HepG2 (cell line): ENCODE data around the gene PCED1B.

Source experiments
- HDAC2 ChIP-seq: sonication (generic); formaldehyde crosslinking; IDR thresholded peaks from 2 replicates; pipeline ENCODE4 v1.4.0; 2020; ENCODE audit warnings: missing genetic modification reagents
- ZBTB10 ChIP-seq: sonication (generic); formaldehyde crosslinking; IDR thresholded peaks from 2 replicates; pipeline ENCODE4 v1.4.0; 2020; ENCODE audit warnings: missing genetic modification reagents, borderline replicate concordance

GRCh38 chr12:47122602-47123001 is 43.2 kb downstream of the PCED1B start:
- no peak for TF ChIP-seq HDAC2
- no peak for TF ChIP-seq ZBTB10
